Gastroesophageal sphincter (tissue), 4 donors: ENCODE results near the gene MRPL9. TPM values are rescaled to one million over a fixed set of nuclear protein-coding genes. Genes with fewer than 3 reads are reported as not detected.
"Not testable (repeated sequence)": the region's sequence is repeated elsewhere in the genome, so short reads cannot be mapped to it uniquely, and the experiment has no call there.

ENCODE experiments used
- ATAC-seq: fragments of 150-250 bp; one replicate; pipeline ENCODE4 v1.9.1; 2016; ENCODE audit warnings: mild to moderate bottlenecking, moderate library complexity
- H3K27ac ChIP-seq, 4 donors: fragments of 200-600 bp; sonication (generic) in 3 of 4; 1 replicate in 3 of 4; 2 replicates in 1 of 4; pipeline ENCODE4 v1.5.1; 2016 to 2019
- H3K27me3 ChIP-seq: fragments of 200-600 bp; sonication (generic); one replicate; pipeline ENCODE4 v1.5.1; 2019
- H3K36me3 ChIP-seq, 2 donors: fragments of 200-600 bp; sonication (generic); one replicate each; pipeline ENCODE4 v1.5.1; 2019; ENCODE audit warnings: control low read depth in 1 of 2
- H3K4me1 ChIP-seq, 3 donors: fragments of 200-600 bp; sonication (generic); 1 replicate in 2 of 3; 2 replicates in 1 of 3; pipeline ENCODE4 v1.5.1; 2016 to 2019; ENCODE audit warnings: control low read depth in 2 of 3
- H3K4me3 ChIP-seq, 2 donors: fragments of 200-600 bp; sonication (generic); one replicate each; pipeline ENCODE4 v1.5.1; 2019; ENCODE audit warnings: mild to moderate bottlenecking in 1 of 2, moderate library complexity in 1 of 2
- H3K9me3 ChIP-seq, 3 donors: fragments of 200-600 bp; sonication (generic); one replicate each; pipeline ENCODE4 v1.5.1; 2017 to 2019; ENCODE audit warnings: control low read depth in 2 of 3
- EP300 ChIP-seq: sonication (generic); formaldehyde crosslinking; IDR thresholded peaks from one replicate; pipeline ENCODE4 v1.6.1; 2017; ENCODE audit warnings: antibody characterized with exemption, mild to moderate bottlenecking
- POLR2A ChIP-seq, 2 donors: fragments of 450-650 bp; IDR thresholded peaks; one replicate each; pipeline ENCODE4 v1.6.1; 2017; ENCODE audit warnings: antibody characterized with exemption in 2 of 2, mild to moderate bottlenecking in 2 of 2, moderate library complexity in 1 of 2
- POLR2AphosphoS5 ChIP-seq: sonication (generic); formaldehyde crosslinking; IDR thresholded peaks from one replicate; pipeline ENCODE4 v1.6.1; 2017; ENCODE audit warnings: antibody characterized with exemption
- WGBS, 2 donors: methylation state at CpG; one replicate each; pipeline ENCODE4 v1.1.5; 2018; ENCODE audit warnings: low coverage in 1 of 2; 5-methylcytosine and 5-hydroxymethylcytosine counted together
- total RNA-seq, 4 donors: library from RNA; depleted of rRNA; stranded (reverse); fragments of >200 nt; gene quantifications; one replicate each; pipeline ENCODE4 v1.1.0, GENCODE V29; 2016
- TF ChIP-seq, protein P1 (sequence below), 4 experiments: fragments of 200-600 bp in 2 of 4; fragments of 450-650 bp in 2 of 4; sonication (generic) in 1 of 4; IDR thresholded peaks; one replicate each; pipeline ENCODE4 v1.5.1; 2017 to 2019; ENCODE audit warnings: antibody characterized with exemption in 4 of 4, mild to moderate bottlenecking in 2 of 4, moderate library complexity in 2 of 4

Gene MRPL9
- total RNA-seq, 4 donors from 2014 or later, result 49.7 to 60.7 (median 55.5) TPM

DNA sequence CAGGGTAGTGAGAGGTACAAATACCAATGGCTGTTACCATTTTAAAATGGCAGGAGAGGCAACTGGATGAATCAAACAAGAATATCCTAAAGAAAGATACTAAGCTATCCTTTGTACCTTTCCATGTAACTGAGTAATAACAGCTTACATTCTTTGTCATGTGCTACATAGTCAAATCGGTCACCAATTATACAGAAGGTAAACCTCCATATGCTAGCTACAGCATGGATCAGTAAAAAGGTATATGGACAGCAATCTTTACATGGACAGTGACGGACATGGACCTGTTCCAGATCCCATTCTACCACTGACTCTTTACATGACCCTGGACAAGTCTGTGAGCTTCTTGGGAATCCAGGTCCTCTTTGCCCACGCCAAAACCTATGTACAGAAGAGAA lies 13.4 kb upstream of the MRPL9 start:
- TF ChIP-seq POLR2A (IDR thresholded peaks at IDR 0.05) (no peak), POLR2AphosphoS5 (no peak), EP300 (no peak)
- TF ChIP-seq, protein P1, sequence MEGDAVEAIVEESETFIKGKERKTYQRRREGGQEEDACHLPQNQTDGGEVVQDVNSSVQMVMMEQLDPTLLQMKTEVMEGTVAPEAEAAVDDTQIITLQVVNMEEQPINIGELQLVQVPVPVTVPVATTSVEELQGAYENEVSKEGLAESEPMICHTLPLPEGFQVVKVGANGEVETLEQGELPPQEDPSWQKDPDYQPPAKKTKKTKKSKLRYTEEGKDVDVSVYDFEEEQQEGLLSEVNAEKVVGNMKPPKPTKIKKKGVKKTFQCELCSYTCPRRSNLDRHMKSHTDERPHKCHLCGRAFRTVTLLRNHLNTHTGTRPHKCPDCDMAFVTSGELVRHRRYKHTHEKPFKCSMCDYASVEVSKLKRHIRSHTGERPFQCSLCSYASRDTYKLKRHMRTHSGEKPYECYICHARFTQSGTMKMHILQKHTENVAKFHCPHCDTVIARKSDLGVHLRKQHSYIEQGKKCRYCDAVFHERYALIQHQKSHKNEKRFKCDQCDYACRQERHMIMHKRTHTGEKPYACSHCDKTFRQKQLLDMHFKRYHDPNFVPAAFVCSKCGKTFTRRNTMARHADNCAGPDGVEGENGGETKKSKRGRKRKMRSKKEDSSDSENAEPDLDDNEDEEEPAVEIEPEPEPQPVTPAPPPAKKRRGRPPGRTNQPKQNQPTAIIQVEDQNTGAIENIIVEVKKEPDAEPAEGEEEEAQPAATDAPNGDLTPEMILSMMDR (IDR thresholded peaks at IDR 0.05), result no peak
- ATAC-seq, result no peak

DNA sequence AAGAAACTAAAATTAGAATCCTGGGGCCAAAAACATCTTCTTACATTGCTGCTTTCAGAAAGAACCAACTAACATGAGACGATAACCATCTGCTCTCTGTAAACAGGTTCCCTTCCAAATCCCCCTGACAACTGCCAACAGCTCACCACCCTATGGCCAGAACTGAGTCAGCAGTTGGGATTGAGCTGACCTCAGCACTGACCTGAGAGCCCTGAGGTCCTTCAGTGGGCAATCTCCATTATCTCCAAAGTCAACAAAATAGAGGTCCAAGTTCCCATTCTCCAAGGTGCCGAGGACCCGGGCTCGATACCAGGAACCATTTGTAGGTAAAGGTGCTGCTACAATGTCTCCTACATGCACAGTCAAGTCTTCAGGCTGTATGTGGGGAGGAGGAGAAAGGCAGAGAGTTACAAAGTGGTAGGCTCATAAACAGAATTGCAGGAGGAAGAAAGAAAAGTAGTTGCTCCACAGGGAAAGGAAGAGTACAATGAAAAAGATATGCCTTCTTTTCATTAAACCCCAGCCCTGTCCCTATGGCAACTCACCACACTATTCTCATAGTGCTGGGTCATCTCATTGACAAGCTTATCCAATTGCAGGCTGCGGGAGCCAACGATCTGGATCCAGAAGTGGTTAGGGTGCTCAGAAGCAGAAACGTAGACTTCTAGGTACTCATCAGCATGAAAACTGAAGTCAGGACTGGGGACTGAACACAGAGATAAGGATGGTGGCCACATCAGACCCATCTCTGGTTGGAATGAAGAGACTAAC lies 12.8 kb upstream of the MRPL9 start:
- H3K9me3 ChIP-seq, result no peaks in the 10 kb centered on the region
- no peak overlapping the region for H3K4me3 ChIP-seq
- no peak for ATAC-seq
- H3K4me1 ChIP-seq, result no peaks in the 10 kb centered on the region
- peaks cover 0 to 89% of the 10 kb centered on the region in 2 donors for H3K36me3 ChIP-seq
- WGBS, 2 donors, result 91 to 92% methylated on average over 7 of the region's 7 CpGs
- no peaks in the 10 kb centered on the region for H3K27me3 ChIP-seq
- no peak overlapping the region for H3K27ac ChIP-seq
- TF ChIP-seq, protein P1 (IDR thresholded peaks at IDR 0.05), result no peak
- TF ChIP-seq POLR2AphosphoS5 (no peak), EP300 (no peak), POLR2A (IDR thresholded peaks at IDR 0.05) (no peak)

More for the DNA sequence above, 13.4 kb upstream of the MRPL9 start:
- 80 to 84% methylated on average over 2 to 3 of the region's 3 CpGs for WGBS, 2 donors
- H3K9me3 ChIP-seq, result no peaks in the 10 kb centered on the region
- no peak overlapping the region for H3K4me3 ChIP-seq
- H3K27ac ChIP-seq, result no peak overlapping the region
- peaks cover 0 to 93% of the 10 kb centered on the region in 2 donors for H3K36me3 ChIP-seq
- no peaks in the 10 kb centered on the region for H3K27me3 ChIP-seq
- H3K4me1 ChIP-seq, result no peaks in the 10 kb centered on the region

DNA sequence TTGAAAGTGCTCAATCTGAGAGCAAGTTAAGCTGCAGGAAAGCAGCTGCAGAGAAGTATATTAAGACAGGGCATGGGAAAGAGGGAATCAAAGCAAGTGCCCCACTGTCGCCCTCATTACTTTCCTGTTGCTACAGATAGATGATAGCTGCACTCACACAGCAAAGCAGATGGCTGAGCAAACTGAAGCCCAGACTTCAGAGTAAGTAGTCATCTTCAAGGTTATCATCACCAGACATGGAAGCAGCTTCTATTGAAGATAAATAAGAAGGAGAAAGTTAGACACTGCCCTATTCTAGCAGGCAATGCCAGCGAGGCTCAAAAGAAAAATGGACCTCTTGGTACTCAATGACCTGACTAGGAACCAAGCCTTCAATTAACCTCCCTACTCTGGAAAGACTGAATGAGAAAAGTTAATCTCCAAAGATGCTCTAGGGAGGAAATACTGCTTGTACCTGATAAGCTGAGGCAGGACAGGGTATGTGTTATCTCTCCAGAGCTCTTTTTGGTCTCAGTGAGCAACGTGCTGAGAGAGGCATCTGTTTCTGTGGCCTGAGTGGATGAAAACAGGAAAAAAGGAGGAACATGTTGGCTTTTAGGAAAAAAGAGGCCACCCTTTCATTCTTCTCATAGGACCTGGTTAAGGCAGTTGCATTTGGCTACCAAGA lies 11.1 kb upstream of the MRPL9 start:
- WGBS, 2 donors, result 60 to 79% methylated on average over 3 of the region's 3 CpGs
- Histone ChIP-seq H3K27ac (no peak overlapping the region), H3K36me3 (peaks cover 0 to 72% of the 10 kb centered on the region in 2 donors), H3K4me3 (no peak overlapping the region), H3K9me3 (no peaks in the 10 kb centered on the region), H3K4me1 (no peaks in the 10 kb centered on the region), H3K27me3 (no peaks in the 10 kb centered on the region)
- TF ChIP-seq, protein P1 (IDR thresholded peaks at IDR 0.05), result no peak
- TF ChIP-seq EP300 (no peak), POLR2AphosphoS5 (no peak), POLR2A (IDR thresholded peaks at IDR 0.05) (no peak)
- no peak for ATAC-seq

DNA sequence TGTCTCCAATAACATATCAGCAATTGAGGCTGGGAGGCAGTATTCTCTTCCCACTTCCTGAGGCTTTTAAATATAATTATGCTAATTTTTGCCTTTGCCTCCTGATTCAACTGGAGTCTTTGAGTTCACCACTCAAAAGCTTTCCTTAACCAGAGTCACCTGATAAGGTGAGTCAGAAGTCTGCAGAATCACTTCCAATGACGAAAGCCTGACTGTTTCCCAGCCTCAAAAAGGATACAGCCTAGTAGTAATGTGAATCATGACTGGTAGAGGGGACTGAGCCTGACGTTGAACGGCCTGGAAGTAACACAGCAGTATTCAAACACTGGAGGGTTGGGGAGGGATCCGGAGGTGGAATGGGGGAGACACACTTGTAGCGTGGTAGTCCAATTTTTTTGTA lies 10.4 kb upstream of the MRPL9 start:
- ATAC-seq, result no peak
- WGBS, 2 donors, result 81 to 82% methylated on average over 5 of the region's 5 CpGs
- Histone ChIP-seq H3K4me3 (no peak overlapping the region), H3K27me3 (no peaks in the 10 kb centered on the region), H3K4me1 (no peaks in the 10 kb centered on the region), H3K36me3 (peaks cover 0 to 65% of the 10 kb centered on the region in 2 donors), H3K9me3 (no peaks in the 10 kb centered on the region), H3K27ac (no peak overlapping the region)
- TF ChIP-seq POLR2AphosphoS5, result no peak
- TF ChIP-seq, protein P1 (IDR thresholded peaks at IDR 0.05), result no peak
- no peak for TF ChIP-seq EP300
- TF ChIP-seq POLR2A (IDR thresholded peaks at IDR 0.05), result no peak

DNA sequence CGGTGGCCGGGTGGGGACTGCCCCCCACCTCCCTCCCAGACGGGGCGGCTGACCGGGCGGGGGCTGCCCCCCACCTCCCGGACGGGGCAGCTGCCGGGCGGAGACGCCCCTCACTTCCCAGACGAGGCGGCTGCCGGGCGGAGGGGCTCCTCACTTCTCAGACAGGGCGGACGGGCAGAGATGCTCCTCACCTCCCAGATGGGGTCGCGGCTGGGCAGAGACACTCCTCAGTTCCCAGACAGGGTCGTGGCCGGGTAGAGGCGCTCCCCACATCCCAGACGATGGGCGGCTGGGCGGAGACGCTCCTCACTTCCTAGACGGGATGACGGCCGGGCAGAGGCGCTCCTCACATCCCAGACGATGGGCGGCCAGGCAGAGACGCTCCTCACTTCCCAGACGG lies 6.0 kb upstream of the MRPL9 start:
- not testable (repeated sequence) for H3K4me3 ChIP-seq, ATAC-seq, H3K27ac ChIP-seq, H3K4me1 ChIP-seq, H3K27me3 ChIP-seq, H3K9me3 ChIP-seq
- no CpG with 5 or more reads among the region's 34 CpGs for WGBS, 2 donors
- peaks cover 0 to 21% of the 10 kb centered on the region in 2 donors for H3K36me3 ChIP-seq

DNA sequence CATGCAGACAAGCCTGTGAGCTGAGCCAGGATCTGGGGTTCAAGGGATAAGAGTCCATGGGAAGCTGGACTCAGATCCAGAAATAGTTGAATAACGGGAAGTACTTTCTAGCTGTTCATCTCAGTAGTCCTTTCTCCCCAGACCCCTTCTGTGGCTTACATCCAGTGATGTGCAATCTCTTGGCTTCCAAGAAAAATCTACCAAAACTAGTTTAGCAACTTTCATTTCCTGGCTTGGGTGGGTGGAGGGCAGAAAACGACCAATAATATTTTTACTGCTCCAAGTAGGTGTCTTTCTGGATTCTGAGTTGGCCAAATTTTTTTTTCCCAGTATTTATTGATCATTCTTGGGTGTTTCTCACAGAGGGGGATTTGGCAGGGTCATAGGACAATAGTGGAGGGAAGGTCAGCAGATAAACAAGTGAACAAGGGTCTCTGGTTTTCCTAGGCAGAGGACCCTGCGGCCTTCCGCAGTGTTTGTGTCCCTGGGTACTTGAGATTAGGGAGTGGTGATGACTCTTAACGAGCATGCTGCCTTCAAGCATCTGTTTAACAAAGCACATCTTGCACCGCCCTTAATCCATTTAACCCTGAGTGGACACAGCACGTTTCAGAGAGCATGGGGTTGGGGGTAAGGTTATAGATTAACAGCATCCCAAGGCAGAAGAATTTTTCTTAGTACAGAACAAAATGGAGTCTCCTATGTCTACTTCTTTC lies 5.2 kb upstream of the MRPL9 start:
- H3K4me1 ChIP-seq, ATAC-seq, H3K4me3 ChIP-seq, H3K27ac ChIP-seq, H3K9me3 ChIP-seq, H3K27me3 ChIP-seq: not testable (repeated sequence)
- 40 to 46% methylated on average over 1 to 2 of the region's 7 CpGs for WGBS, 2 donors
- H3K36me3 ChIP-seq, result peaks cover 0 to 13% of the 10 kb centered on the region in 2 donors
